ENCODE results near the gene SNX9.

The SNX9 gene

GRCh38 chr6:157860505-157860991, 37.5 kb downstream of the SNX9 start:
- DNase-seq: no peak

GRCh38 chr6:157861184-157861583, 38.1 kb downstream of the SNX9 start:
- no peak for DNase-seq

- no peak for DNase-seq
Observed at GRCh38 chr6:157861814-157862213, 38.8 kb downstream of the SNX9 start.

DNA sequence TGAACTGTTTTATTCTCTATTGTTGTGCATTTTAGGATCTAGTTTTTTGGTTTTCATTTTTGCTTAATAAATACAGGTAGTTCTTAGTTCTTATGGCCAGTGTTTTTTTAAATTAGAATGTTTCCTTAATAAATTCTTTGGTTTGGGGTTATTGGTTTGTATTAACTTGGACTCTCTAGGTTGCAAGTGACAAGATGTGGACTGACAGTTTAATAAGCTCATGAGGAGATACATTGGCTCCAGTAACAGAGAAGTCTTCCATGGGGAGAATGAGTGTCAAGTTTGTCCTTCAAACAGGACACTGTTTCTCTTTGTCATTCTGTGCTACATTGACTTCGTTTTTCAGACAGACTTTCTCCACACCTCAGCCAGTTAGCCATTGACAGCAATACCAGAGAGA, 39.7 kb downstream of the SNX9 start:
- no peak for DNase-seq

- no peak for DNase-seq
Observed at GRCh38 chr6:157864185-157864761, 41.2 kb downstream of the SNX9 start.

- no peak for DNase-seq
Observed at GRCh38 chr6:157865249-157865648, 42.2 kb downstream of the SNX9 start.

GRCh38 chr6:157867155-157867559, 44.1 kb downstream of the SNX9 start:
- no peak for DNase-seq

- no peak for DNase-seq
Observed at GRCh38 chr6:157867981-157868380, 44.9 kb downstream of the SNX9 start.

DNA sequence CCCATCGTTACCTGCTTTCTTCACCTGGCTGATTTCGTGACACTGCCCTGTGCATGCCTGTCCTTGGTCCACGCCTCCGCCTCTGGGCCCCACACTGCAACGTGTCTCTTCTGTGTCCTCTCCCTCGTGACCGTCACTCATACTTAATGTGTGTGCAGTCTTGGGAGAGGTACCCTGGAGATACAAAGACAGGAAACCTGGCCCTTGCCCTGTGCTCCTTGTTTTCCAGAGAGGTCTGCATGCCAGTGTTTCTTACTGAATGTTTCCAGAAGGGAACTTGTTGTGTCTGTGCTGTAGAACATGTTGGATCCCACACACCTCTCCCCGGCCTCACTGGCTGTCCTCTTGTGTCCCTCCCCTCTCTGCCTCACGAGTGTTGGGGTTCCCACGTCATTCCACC, 45.8 kb downstream of the SNX9 start:
- no peak for DNase-seq

GRCh38 chr6:157869673-157870302, 46.7 kb downstream of the SNX9 start:
- no peak for DNase-seq

DNA sequence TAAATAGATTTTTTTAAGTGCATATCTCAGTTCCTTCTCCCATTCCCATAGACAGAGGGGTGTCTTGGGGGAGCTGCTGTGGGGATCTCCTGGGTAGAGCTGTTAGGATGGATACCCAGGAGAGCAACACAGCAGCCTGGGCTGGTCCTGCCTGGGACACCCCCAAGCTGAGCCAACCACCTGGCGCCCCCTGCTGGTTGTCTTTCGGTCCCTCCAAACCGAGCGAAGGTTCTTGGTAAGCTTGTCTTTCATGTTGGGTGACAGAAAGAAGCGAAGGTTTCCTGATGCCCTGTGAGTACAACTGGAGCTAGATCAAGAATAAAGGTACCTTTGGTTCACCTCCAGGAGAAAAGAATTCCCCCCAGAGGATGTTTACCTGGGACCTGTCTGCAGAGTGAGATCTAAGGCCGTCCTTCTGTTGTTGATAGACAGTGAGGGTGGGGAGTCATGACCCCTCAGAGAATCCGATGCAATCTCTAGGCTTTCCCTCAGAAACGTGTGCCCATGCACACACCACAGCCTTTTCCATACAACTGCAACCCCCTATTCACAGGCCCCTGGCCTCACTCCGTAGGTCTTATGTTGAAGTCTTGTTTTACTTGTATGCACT, 50.8 kb downstream of the SNX9 start:
- DNase-seq: peak; percentile 81

- no peak for DNase-seq
Observed at GRCh38 chr6:157877149-157877548, 54.1 kb downstream of the SNX9 start.

DNA sequence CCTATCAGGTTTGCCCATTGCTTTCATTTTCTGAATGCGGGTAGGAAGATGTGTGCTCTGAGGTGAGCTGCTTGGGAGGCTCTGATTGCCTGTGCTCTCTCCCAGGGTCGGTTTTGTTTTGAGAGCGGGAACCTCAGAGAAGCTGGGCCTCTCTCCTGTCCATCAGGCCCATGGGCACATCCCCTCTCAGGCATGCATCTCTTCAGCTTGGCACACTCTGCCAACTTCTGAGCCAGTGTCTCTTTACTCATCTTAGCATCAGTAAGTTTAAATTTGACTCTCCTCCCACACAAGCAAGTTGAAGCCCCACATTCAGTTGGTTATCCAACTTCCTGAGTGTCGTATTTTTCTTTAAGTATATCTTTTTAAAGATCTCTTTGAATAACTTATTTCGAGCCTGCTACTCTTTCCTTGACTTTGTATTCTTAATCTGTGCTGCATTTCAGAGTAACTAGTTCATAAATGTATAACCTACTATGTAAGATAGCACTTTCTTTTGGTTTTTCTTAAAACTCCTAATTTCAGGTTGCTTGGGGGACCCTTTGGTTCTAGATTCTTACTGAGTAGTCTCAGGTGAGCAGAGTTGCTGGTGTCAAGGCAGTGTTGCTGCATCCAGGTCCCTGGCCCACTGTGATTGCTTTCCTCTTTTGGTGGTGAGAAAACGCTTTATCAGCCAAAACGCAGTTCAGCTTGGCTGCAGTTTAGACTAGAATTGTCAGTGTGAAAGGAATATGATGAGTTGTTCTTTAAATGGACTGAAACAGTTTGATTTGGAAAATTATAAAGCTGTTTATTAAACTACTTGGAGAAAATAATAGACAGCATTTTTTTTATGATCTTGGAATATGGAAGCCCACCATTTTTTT, 54.8 kb downstream of the SNX9 start:
- no peak for DNase-seq

DNA sequence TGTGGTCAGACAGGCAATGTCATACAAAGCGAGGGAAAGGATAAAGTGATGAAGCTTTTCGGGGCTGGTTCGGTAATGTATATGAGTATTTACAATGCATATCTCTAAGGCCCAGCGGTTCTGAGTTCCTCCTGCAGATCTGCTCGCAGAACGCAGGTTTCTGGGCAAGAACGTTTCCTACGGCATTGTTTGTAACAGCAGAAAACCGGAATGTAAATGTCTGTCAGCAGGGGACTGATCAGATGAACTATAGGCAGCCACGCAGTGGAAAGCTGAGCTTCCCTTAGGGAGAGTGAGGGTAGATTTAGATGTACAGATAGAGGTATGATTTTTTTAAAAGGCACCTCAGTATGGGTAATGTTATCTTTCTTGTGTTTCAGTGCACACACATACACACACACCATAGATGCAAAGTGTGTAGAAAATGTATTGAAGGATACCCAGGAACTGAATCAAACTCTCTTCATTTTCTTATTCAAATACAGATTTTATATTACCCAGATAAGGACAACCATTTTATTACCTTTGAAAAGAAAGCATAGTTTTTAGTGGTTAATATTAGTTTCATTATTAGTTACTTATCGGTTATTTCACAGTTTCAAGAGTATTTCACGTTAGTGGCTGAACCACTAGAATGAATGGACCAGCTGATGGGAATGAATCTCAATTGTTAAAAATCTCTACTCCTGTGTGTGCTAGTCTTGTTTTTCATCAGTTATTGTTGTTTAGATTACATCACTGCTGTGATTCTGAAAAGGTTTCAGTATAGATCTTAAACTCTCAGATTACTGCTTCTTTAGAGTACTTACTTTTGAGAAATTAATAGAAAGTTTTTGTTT, 56.2 kb downstream of the SNX9 start:
- DNase-seq: no peak

DNA sequence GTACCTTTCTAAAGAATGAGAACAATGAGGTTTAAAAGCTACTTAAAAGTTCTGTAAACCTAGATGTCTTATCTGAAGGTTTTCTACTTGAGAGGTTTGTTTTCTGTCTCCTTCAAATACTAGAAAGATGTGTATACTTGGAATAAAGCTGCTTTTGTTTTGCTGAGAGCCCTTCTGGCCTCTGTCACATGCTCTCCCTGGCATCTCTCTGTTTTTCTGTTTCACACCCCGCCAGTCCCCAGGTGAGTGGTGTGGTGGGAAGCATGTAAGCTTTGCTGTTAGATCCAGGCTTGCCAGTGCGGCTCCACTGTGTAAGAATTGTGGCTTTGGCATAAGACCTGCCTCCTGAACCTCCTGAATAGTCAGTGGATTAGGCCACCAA, 56.8 kb downstream of the SNX9 start:
- no peak for DNase-seq

DNA sequence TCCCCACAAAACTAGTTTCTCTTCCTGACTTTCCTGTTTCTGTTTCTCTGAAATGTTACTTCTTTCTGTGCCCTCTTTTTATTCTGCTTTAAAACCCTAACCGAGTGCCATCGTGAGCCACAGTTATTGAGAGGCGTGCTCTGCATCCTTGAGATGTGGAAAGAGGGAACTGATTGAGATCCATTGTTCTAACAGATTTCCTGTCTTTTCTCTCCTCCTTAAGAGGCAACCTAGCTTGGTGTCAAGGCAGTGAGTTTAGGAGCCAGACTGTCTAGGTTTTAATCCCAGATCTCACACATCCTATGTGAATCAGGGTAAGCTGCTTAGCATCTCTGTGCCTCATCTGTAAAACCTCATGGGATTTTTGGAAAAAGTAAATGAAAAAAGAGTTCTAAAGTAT, 57.5 kb downstream of the SNX9 start:
- no peak for DNase-seq

GRCh38 chr6:157881342-157881741, 58.3 kb downstream of the SNX9 start:
- no peak for DNase-seq

DNA sequence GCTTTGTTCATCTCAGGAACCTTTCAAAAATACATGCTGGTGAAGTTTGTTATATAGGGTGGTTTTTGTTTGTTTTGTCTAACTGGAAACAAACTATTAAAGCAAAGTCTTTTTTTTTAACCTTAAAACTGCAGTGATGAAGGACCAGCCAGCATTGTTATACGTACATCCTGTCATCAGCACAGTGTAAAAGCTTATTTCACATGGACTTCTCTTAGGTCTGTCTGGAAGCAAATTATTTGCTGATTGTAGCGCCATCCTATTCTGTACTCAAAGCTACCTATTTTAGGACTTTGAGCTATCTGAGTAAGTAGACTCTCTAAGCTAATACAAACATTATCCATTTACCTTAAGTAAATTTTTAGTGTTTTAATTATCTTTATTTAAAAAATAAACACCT, 61.7 kb downstream of the SNX9 start:
- DNase-seq: no peak

- DNase-seq: no peak
Observed at GRCh38 chr6:157885211-157885788, 62.3 kb downstream of the SNX9 start.

- no peak for DNase-seq
Observed at GRCh38 chr6:157885876-157886275, 62.8 kb downstream of the SNX9 start.

GRCh38 chr6:157887892-157888291, 64.8 kb downstream of the SNX9 start:
- no peak for DNase-seq
